ENCODE data around the gene MEDAG.

Gene MEDAG

GRCh38 chr13:30872685-30873461 is 33.2 kb upstream of the MEDAG start:
- 6 to 11% methylated on average over 3 to 6 of the region's 6 CpGs for WGBS, 2 experiments (ENCODE audit: insufficient coverage in 2 of 2)

DNA sequence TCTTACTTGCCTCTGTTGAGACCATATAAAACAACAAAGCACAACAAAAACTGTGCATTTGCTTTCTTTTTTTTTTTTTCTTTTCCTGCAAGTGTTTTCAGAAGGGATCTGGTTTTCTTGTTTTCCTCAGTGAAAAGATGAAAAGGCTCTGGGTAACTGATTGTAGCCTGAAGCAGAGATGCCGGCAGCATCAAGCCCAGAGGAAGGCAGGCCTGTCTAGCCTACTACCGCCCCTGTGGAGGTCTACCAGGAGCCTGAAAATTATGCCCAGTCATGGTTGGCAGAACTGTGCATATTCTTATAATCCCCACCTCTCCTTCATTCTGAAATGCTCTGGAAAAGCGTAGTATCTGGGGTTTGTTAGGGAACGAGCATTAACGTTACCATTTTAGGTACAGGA is 32.6 kb upstream of the MEDAG start:
- Histone ChIP-seq H3K9me3 (ENCODE audit: control insufficient read depth, low read length) (no peaks in the 10 kb centered on the region), H3K4me1 (ENCODE audit: control insufficient read depth, insufficient read depth, low read length, poor library complexity, severe bottlenecking) (peaks cover 59% of the 10 kb centered on the region), H3K4me3 (ENCODE audit: extremely low read depth, insufficient read depth, low read length, poor library complexity, severe bottlenecking) (no peak overlapping the region), H3K27ac (ENCODE audit: low read depth, low read length, severe bottlenecking) (peak overlapping the region; percentile 98), H3K36me3 (ENCODE audit: control insufficient read depth, insufficient read depth, low read length) (no peaks in the 10 kb centered on the region)
- WGBS, 2 experiments (ENCODE audit: insufficient coverage in 2 of 2), result 58 to 67% methylated on average over 2 of the region's 5 CpGs

More at GRCh38 chr13:30872685-30873461, 33.2 kb upstream of the MEDAG start:
- Histone ChIP-seq H3K36me3 (ENCODE audit: control insufficient read depth, insufficient read depth, low read length) (no peaks in the 10 kb centered on the region), H3K4me1 (ENCODE audit: control insufficient read depth, insufficient read depth, low read length, poor library complexity, severe bottlenecking) (peaks cover 59% of the 10 kb centered on the region), H3K27ac (ENCODE audit: low read depth, low read length, severe bottlenecking) (peak overlapping the region; percentile 98), H3K9me3 (ENCODE audit: control insufficient read depth, low read length) (no peaks in the 10 kb centered on the region), H3K4me3 (ENCODE audit: extremely low read depth, insufficient read depth, low read length, poor library complexity, severe bottlenecking) (no peak overlapping the region)

DNA sequence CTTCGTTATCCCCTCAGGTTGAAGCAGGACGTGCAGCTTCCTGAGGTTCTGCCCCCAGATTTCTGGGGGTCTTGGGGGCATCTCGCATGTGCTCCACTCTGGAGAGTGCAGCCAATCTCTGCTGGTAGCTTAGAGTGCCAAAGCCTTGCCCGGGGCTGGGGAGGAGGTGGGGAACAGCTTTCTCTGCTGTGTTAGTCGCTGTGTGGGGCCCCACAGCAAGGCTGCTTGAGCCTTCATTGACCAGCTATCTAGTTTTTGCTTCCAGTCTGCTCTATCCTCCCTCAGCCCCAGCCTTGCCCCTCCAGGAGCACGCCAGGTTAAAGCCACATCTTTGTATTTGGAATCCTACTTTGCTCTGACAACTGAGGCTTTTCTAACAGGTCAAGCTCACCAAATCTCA is 32.0 kb upstream of the MEDAG start:
- Histone ChIP-seq H3K4me1 (ENCODE audit: control insufficient read depth, insufficient read depth, low read length, poor library complexity, severe bottlenecking) (peaks cover 53% of the 10 kb centered on the region), H3K4me3 (ENCODE audit: extremely low read depth, insufficient read depth, low read length, poor library complexity, severe bottlenecking) (no peak overlapping the region), H3K9me3 (ENCODE audit: control insufficient read depth, low read length) (no peaks in the 10 kb centered on the region), H3K36me3 (ENCODE audit: control insufficient read depth, insufficient read depth, low read length) (no peaks in the 10 kb centered on the region), H3K27ac (ENCODE audit: low read depth, low read length, severe bottlenecking) (peak overlapping the region; percentile 98)
- 67 to 80% methylated on average over 5 to 6 of the region's 6 CpGs for WGBS, 2 experiments (ENCODE audit: insufficient coverage in 2 of 2)

DNA sequence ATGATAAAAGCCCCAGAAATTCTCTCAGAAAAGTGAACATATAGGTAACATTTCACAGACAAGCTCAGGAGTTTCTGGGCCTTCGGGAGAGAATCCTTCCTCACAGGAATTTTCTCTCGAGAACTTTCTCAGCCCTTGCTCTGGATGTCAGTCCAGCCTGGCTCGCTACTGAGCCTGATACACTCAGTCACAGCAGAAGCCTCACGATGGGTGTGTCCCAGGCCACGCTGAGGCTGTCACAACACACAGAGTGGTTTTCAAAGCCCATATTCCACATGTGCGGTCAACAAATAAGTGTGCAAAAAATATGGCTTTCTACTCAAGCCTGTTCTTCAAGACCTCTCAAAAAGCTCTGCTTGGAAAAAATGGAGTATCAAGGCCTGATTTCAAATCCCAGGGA is 31.5 kb upstream of the MEDAG start:
- WGBS, 2 experiments (ENCODE audit: insufficient coverage in 2 of 2), result 94% methylated on average over 5 of the region's 6 CpGs
- Histone ChIP-seq H3K9me3 (ENCODE audit: control insufficient read depth, low read length) (no peaks in the 10 kb centered on the region), H3K27ac (ENCODE audit: low read depth, low read length, severe bottlenecking) (peak overlapping the region; percentile 98), H3K36me3 (ENCODE audit: control insufficient read depth, insufficient read depth, low read length) (no peaks in the 10 kb centered on the region), H3K4me1 (ENCODE audit: control insufficient read depth, insufficient read depth, low read length, poor library complexity, severe bottlenecking) (peaks cover 49% of the 10 kb centered on the region), H3K4me3 (ENCODE audit: extremely low read depth, insufficient read depth, low read length, poor library complexity, severe bottlenecking) (no peak overlapping the region)

DNA sequence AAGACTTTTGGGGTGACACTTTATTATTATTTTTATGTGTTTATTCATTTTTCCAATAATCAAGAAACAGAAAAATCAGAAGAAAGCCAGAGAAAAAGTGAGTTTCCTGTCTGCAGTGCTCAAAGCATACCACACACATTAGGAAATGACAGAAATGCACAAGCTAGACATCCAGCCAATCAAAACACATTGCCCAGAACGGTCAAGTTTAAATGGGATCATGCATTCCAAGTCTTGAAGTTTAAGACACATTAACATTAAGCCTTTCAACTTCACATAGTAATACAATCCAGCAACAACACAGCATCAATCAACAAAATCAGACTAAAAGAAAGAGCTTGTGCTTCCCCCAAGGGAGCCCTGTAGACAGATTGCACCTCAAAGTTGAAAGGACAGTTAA is 28.7 kb upstream of the MEDAG start:
- Histone ChIP-seq H3K27ac (ENCODE audit: low read depth, low read length, severe bottlenecking) (no peak overlapping the region), H3K36me3 (ENCODE audit: control insufficient read depth, insufficient read depth, low read length) (no peaks in the 10 kb centered on the region), H3K9me3 (ENCODE audit: control insufficient read depth, low read length) (no peaks in the 10 kb centered on the region), H3K4me1 (ENCODE audit: control insufficient read depth, insufficient read depth, low read length, poor library complexity, severe bottlenecking) (peaks cover 36% of the 10 kb centered on the region), H3K4me3 (ENCODE audit: extremely low read depth, insufficient read depth, low read length, poor library complexity, severe bottlenecking) (no peak overlapping the region)
- 44 to 71% methylated on average over 1 of the region's 1 CpG for WGBS, 2 experiments (ENCODE audit: insufficient coverage in 2 of 2)

DNA sequence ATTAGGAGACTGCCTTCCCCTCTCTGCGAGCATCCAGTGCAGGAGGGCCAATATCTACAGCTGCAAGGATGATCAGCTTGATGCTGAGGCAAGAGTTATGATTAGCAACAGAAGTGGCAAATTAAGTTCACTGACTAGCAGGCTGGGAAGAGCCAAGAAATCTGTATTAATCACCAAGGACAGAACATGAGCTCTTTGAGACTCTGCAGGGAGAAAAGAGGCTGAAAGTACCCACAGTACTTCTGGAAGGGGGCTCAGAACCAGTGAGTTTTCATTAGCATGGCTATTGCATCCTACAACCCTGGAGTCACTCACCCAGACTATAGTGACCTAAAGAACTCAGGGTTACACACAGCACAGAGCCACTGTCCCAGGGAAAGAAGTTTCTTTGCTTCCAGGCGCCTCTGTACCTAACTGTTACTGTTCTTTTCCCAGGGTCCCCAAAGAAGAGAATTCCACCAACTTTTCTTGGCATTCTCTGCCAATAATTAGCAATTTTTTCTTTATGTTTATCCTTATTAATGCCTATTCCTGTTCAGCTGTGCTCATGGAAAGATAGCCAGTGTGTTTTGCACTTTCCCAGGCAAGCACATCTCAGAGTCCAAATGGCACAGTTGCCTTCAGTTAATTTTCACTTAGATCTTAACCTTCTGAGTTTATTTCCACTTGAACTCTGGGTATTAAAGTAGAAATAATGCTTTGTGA is 25.8 kb upstream of the MEDAG start:
- WGBS, 2 experiments (ENCODE audit: insufficient coverage in 2 of 2), result 91 to 100% methylated on average over 1 of the region's 2 CpGs
- H3K9me3 ChIP-seq (ENCODE audit: control insufficient read depth, low read length), result no peaks in the 10 kb centered on the region
- H3K27ac ChIP-seq (ENCODE audit: low read depth, low read length, severe bottlenecking), result no peak overlapping the region
- H3K36me3 ChIP-seq (ENCODE audit: control insufficient read depth, insufficient read depth, low read length), result no peaks in the 10 kb centered on the region
- no peak overlapping the region for H3K4me3 ChIP-seq (ENCODE audit: extremely low read depth, insufficient read depth, low read length, poor library complexity, severe bottlenecking)
- H3K4me1 ChIP-seq (ENCODE audit: control insufficient read depth, insufficient read depth, low read length, poor library complexity, severe bottlenecking), result peaks cover 11% of the 10 kb centered on the region

DNA sequence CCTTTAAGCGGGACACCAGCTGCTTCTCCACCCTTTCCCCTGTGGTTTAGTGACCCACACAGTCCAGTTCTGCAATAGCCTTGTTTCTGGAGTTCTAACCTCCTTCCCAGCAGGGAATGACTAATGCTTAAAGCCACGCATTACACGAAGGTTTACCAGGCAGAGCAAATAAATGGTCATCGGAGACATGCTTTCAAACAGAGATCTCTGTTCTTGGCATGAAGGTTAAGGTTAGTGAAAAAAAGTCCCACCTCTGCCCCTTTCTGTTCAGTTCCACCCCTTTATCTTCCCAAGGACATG is 25.3 kb upstream of the MEDAG start:
- Histone ChIP-seq H3K36me3 (ENCODE audit: control insufficient read depth, insufficient read depth, low read length) (no peaks in the 10 kb centered on the region), H3K27ac (ENCODE audit: low read depth, low read length, severe bottlenecking) (no peak overlapping the region), H3K4me3 (ENCODE audit: extremely low read depth, insufficient read depth, low read length, poor library complexity, severe bottlenecking) (no peak overlapping the region), H3K9me3 (ENCODE audit: control insufficient read depth, low read length) (no peaks in the 10 kb centered on the region), H3K4me1 (ENCODE audit: control insufficient read depth, insufficient read depth, low read length, poor library complexity, severe bottlenecking) (peaks cover 11% of the 10 kb centered on the region)
- WGBS, 2 experiments (ENCODE audit: insufficient coverage in 2 of 2), result 75 to 91% methylated on average over 4 of the region's 4 CpGs

DNA sequence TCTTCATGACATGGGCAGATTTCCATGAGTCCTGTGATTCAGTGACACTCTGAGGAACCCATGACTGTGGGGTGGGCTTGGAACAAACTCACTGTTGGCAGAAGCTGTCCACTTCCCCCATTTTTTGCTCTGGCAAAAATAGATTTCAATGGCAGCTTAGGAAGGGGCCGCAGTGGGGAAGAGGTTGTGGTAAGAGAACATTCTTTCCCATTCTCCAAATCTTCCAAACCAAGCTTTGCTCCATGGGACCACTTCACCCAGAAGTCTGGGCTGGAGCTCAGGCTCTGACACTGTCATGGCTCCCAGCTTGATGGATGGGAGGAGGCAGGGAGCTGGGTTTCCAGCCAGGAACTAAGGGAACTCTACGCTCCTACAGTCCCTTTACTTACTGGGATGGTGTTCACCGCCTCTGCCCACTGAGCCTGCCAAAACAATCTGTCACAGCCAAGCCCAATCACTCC is 24.9 kb upstream of the MEDAG start:
- Histone ChIP-seq H3K4me1 (ENCODE audit: control insufficient read depth, insufficient read depth, low read length, poor library complexity, severe bottlenecking) (peaks cover 11% of the 10 kb centered on the region), H3K9me3 (ENCODE audit: control insufficient read depth, low read length) (no peaks in the 10 kb centered on the region), H3K36me3 (ENCODE audit: control insufficient read depth, insufficient read depth, low read length) (no peaks in the 10 kb centered on the region), H3K4me3 (ENCODE audit: extremely low read depth, insufficient read depth, low read length, poor library complexity, severe bottlenecking) (no peak overlapping the region), H3K27ac (ENCODE audit: low read depth, low read length, severe bottlenecking) (no peak overlapping the region)
- 80% methylated on average over 1 of the region's 3 CpGs; no CpG with 5 or more reads in 1 of the 2 experiments for WGBS, 2 experiments (ENCODE audit: insufficient coverage in 2 of 2)

DNA sequence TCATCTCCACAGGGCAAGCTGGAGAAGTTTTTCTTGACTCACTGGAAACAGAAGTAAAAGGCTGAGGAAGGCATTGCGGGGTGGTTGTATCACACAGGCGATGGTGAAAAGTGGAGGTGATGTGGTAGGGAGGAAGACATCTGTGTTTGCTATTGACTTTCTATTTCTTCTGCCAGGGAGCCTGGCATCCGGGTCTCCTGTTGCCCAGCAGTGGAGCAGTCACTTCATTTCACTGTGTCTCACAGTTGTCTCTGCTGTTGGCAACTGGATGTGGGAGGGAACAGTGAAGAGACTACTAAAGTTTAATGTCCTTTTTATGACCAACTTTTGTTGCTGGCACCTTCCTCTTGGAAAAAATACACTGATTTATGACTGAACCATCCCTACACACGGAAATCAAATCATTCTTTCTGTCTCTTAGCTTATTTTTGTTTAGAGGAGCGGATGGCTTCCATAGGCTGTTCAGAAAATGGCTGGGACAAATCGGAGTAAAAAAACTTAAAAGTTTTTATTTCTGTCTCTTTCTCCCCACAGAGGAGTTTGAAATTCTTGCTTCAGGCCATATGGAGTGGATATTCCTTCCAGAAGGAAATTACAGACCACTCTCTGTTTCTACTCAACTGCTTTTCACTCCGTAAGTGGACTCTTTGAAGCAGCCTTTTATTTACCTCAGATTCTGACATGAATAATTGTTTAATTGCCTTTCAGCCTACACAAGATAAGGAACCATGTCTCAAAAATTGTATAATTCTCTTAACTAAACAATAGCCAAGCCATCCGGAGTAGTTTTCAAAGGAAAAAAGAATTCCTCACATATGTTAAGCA is 23.8 kb upstream of the MEDAG start:
- peaks cover 11% of the 10 kb centered on the region for H3K4me1 ChIP-seq (ENCODE audit: control insufficient read depth, insufficient read depth, low read length, poor library complexity, severe bottlenecking)
- 89 to 90% methylated on average over 4 to 6 of the region's 8 CpGs for WGBS, 2 experiments (ENCODE audit: insufficient coverage in 2 of 2)
- H3K27ac ChIP-seq (ENCODE audit: low read depth, low read length, severe bottlenecking), result peak overlapping the region; percentile 43
- no peaks in the 10 kb centered on the region for H3K36me3 ChIP-seq (ENCODE audit: control insufficient read depth, insufficient read depth, low read length)
- no peak overlapping the region for H3K4me3 ChIP-seq (ENCODE audit: extremely low read depth, insufficient read depth, low read length, poor library complexity, severe bottlenecking)
- no peaks in the 10 kb centered on the region for H3K9me3 ChIP-seq (ENCODE audit: control insufficient read depth, low read length)

GRCh38 chr13:30882996-30883766 is 22.9 kb upstream of the MEDAG start:
- peaks cover 11% of the 10 kb centered on the region for H3K4me1 ChIP-seq (ENCODE audit: control insufficient read depth, insufficient read depth, low read length, poor library complexity, severe bottlenecking)
- no peaks in the 10 kb centered on the region for H3K36me3 ChIP-seq (ENCODE audit: control insufficient read depth, insufficient read depth, low read length)
- 91% methylated on average over 4 to 8 of the region's 13 CpGs for WGBS, 2 experiments (ENCODE audit: insufficient coverage in 2 of 2)
- peak overlapping the region; percentile 43 for H3K27ac ChIP-seq (ENCODE audit: low read depth, low read length, severe bottlenecking)
- no peak overlapping the region for H3K4me3 ChIP-seq (ENCODE audit: extremely low read depth, insufficient read depth, low read length, poor library complexity, severe bottlenecking)
- no peaks in the 10 kb centered on the region for H3K9me3 ChIP-seq (ENCODE audit: control insufficient read depth, low read length)

Data from mesodermal cell (in vitro differentiated cells).